GM12801 (cell line): ENCODE results near the gene ZNF784.

ENCODE experiments used
- TF ChIP-seq, protein P1 (sequence below): IDR thresholded peaks from one replicate; pipeline ENCODE4 v1.5.1; 2011; ENCODE audit warnings: control low read depth; ENCODE audit not compliant: insufficient read length; ENCODE audit errors: extremely low read depth

Gene ZNF784

DNA sequence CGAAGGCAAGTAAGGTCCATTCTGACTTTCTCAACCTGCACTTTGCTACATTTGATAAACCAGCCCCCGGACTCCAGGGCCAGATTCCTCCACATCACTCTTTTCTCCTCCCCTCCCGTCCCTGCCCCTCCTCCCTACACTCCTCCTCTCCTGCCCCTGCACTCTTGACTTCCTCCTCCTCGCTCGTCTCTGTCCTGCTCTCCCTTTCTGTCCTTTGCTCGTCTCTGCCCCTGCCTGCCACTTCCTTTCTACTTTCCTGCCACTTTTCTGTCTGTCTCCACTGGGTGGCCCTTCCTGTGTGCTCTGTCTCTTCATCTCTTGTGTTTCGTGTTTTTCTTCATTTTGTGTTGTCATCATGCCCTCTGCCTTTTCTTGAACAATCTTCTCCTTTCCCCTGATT, 37.5 kb upstream of the ZNF784 start:
- TF ChIP-seq, protein P1, sequence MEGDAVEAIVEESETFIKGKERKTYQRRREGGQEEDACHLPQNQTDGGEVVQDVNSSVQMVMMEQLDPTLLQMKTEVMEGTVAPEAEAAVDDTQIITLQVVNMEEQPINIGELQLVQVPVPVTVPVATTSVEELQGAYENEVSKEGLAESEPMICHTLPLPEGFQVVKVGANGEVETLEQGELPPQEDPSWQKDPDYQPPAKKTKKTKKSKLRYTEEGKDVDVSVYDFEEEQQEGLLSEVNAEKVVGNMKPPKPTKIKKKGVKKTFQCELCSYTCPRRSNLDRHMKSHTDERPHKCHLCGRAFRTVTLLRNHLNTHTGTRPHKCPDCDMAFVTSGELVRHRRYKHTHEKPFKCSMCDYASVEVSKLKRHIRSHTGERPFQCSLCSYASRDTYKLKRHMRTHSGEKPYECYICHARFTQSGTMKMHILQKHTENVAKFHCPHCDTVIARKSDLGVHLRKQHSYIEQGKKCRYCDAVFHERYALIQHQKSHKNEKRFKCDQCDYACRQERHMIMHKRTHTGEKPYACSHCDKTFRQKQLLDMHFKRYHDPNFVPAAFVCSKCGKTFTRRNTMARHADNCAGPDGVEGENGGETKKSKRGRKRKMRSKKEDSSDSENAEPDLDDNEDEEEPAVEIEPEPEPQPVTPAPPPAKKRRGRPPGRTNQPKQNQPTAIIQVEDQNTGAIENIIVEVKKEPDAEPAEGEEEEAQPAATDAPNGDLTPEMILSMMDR, result no peak

- TF ChIP-seq, protein P1, result no peak
Measured at GRCh38 chr19:55660991-55661390, 36.6 kb upstream of the ZNF784 start.

DNA sequence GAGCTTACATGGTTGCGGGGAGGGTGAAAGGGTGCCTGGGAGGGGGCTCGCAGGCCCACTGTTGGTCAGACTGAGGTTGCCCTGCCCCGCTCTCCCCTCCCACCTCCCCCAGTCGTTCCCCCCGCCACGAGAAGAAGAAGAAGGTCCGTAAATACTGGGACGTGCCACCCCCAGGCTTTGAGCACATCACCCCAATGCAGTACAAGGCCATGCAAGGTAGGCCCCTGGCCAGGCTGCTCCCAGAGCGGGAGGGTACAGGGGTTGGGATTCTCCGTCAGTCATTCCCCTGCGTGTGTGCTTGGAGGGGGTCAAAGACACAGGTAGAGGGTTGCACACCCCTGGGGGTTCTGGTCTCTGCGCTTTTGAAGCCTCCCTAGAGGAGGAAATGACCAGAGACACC, 36.0 kb upstream of the ZNF784 start:
- TF ChIP-seq, protein P1, result no peak

- TF ChIP-seq, protein P1, result no peak
Measured at GRCh38 chr19:55659822-55660221, 35.5 kb upstream of the ZNF784 start.

DNA sequence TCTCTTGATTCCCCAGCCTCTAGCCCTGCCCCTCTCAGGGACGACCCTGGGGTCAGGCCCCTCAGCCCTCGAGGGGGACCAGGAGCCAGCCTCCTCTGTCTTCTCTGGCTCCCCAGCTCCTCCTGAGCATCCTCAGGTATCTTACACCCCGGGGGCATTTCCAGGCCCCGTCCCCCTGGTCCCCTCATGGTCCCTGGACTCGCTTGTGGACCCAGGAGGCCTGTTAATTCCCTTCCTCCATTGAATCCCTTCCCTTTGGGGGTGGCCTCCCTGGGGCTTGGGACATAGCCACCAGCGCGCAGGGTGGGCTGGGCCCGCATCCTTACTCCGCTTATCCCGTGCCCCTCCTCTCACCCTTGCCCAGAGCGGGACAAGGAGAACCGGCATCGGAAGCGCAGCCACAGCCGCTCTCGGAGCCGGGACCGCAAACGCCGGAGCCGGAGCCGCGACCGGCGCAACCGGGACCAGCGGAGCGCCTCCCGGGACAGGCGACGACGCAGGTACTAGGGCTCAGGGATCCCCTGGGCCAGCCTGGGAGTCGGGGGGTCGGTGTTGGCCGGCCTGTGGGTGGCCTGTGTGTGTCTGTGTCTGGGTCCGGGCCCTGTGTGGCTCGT, 34.6 kb upstream of the ZNF784 start:
- TF ChIP-seq, protein P1, result no peak

GRCh38 chr19:55656988-55657747, 32.8 kb upstream of the ZNF784 start:
- TF ChIP-seq, protein P1, result no peak

DNA sequence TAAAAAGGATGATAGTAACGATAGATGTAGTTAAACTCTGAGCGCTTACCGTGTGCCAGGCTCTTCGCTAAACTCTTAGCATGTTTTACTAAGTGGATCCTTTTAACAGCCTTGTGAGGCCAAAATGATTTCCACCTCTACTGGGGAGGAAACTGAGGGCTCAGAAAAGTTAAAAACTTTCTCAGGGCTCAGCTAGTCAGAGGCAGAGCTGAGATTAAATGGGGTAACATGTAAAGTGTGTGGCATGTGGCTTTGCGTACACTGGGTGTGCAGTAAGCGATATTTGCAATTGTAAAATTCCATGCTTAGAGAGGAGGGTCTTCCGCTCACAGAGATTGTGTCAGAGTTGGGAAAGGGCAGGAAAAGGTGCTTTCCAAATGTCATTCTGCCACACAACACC, 32.2 kb upstream of the ZNF784 start:
- TF ChIP-seq, protein P1, result no peak
